Thyroid gland (tissue), 4 donors: ENCODE data around the gene C14orf93.

ENCODE experiments used
- POLR2A ChIP-seq, 2 donors: fragments of 450-650 bp; IDR thresholded peaks; one replicate each; pipeline ENCODE4 v1.6.1; 2017; ENCODE audit warnings: antibody characterized with exemption in 2 of 2, mild to moderate bottlenecking in 2 of 2, moderate library complexity in 1 of 2
- TF ChIP-seq, protein P1 (sequence below), 6 experiments: fragments of 200-600 bp in 3 of 6; fragments of 450-650 bp in 3 of 6; sonication (generic) in 3 of 6; IDR thresholded peaks; one replicate each; pipeline ENCODE4 v1.5.1; 2016 to 2019; ENCODE audit warnings: antibody characterized with exemption in 6 of 6, mild to moderate bottlenecking in 2 of 6, inconsistent platforms in 1 of 6, moderate library complexity in 1 of 6

DNA sequence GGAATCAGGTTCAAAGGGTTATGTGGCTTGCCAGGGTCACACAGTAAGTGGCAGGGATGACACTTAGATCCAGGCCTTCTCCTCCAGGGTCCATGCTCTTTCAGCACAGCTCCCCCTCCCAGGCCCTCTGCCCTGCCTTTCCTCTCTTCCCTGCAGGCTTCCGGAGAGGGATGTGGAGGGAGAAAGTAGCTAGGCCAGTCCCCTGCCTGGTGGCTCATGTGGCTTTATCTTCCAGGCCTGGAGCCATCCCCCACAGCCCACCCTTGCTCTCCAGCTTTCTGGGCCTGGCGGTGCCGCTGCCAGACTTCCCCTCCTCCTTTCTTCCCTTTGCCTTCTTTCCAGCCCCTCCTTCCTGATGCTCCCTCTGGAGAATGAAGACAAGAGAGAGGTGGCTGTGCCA is 33.8 kb upstream of the C14orf93 start:
- TF ChIP-seq, protein P1, sequence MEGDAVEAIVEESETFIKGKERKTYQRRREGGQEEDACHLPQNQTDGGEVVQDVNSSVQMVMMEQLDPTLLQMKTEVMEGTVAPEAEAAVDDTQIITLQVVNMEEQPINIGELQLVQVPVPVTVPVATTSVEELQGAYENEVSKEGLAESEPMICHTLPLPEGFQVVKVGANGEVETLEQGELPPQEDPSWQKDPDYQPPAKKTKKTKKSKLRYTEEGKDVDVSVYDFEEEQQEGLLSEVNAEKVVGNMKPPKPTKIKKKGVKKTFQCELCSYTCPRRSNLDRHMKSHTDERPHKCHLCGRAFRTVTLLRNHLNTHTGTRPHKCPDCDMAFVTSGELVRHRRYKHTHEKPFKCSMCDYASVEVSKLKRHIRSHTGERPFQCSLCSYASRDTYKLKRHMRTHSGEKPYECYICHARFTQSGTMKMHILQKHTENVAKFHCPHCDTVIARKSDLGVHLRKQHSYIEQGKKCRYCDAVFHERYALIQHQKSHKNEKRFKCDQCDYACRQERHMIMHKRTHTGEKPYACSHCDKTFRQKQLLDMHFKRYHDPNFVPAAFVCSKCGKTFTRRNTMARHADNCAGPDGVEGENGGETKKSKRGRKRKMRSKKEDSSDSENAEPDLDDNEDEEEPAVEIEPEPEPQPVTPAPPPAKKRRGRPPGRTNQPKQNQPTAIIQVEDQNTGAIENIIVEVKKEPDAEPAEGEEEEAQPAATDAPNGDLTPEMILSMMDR (IDR thresholded peaks at IDR 0.05), result no peak
- no peak for TF ChIP-seq POLR2A (IDR thresholded peaks at IDR 0.05)
